ENCODE results near the gene NTRK3.

- TF ChIP-seq AHR (CRISPR knock-in tag; IDR thresholded peaks at IDR 0.05) (no peak), ZNF343 (CRISPR knock-in tag; IDR thresholded peaks at IDR 0.05) (no peak), ZNF124 (CRISPR knock-in tag; IDR thresholded peaks at IDR 0.05) (no peak), POLR2A (IDR thresholded peaks at IDR 0.05; ENCODE audit: insufficient read depth in 1 of 2, low read depth in 2 of 2, low read length in 2 of 2) (no peak), TEAD2 (CRISPR knock-in tag; IDR thresholded peaks at IDR 0.05) (no peak), ZBTB2 (CRISPR knock-in tag; IDR thresholded peaks at IDR 0.05; ENCODE audit: low read depth) (no peak), ATF2 (CRISPR knock-in tag; IDR thresholded peaks at IDR 0.05) (no peak)
Measured at GRCh38 chr15:88014454-88015160, 241.9 kb downstream of the NTRK3 start.
